NCI-H187 treated with DMSO at 0.1 percent for 48 hours (cell line): ENCODE results near the gene TEKT1.

ENCODE experiments used
- DNase-seq: peaks from one replicate; lab custom pipeline; 2025; lab: John Stamatoyannopoulos, UW

TEKT1 gene

DNA sequence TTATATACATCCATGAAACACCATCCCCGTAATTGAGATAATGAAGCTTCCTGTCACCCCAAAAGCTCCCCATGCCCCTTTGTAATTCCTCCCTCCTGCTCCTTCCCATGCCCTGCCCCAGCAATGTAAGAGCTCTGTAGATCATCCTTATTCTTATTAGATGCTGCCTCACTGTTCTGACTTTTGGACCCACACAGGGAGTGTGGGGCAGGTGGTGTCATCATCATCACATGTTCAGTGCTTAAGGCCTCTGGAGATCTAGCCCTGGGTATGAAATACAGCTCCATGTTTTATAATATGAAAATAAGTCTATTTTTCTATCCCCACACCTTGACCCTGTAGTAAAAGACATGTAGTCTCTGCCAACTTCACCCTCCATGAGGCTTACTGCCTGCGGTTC, 73.8 kb downstream of the TEKT1 start:
- no peak for DNase-seq

DNA sequence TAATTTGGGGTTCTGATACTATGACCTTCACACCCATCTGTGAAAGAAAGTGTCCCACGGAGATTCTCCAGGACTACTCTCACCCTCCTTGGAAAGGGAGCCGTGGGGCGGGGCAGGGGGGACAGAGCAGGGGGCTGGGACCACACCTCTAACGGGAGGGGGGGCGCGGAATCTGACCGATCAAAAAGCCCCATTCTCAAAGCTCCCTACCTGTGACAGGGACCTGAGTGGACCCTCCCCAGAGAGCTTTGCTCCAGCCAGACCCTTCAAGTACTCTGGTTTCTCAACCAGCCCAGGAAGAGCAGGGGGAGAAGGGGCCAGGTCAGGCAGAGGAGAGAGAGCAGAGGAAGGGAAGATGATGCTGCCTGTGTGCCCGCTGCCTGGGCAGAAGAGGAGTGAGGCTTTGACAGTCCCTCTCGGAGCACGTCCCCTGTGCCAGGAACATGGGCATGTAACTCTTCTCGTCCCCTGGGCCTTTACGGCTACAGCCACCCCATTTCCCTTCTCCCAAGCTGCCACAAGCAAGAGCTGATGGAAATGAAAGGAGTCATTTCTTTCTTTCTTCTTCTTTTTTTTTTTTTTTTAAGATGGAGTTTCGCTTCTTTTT, 75.0 kb downstream of the TEKT1 start:
- DNase-seq = no peak

DNA sequence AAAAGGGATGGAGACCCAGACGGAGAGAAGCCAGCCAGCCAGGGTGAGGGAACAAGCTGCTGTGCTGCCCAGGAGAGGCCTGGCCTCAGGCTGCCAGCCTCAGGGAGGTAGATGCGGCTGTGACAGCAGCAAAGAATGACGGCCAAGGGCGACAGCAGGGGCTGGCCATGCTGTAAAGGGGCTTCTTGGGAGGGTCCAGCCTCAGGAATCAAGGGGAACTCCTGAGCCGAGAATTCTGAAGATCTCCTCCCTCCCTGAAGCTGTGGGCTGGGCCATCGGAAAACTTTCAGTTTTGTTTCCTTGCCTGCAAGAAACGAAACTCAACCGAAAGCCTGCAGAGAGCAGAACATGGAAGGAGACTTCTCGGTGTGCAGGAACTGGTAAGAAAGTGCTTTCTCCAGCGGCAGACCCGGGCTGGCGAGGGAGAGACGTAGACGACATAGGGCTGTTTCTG, 75.8 kb downstream of the TEKT1 start, which contains the start of gene XAF1:
Gene XAF1 (plus strand): TSS at position 316 of the 454 bp plus-strand sequence. CDS start 33 bp downstream, at position 349.
- no peak for DNase-seq

DNA sequence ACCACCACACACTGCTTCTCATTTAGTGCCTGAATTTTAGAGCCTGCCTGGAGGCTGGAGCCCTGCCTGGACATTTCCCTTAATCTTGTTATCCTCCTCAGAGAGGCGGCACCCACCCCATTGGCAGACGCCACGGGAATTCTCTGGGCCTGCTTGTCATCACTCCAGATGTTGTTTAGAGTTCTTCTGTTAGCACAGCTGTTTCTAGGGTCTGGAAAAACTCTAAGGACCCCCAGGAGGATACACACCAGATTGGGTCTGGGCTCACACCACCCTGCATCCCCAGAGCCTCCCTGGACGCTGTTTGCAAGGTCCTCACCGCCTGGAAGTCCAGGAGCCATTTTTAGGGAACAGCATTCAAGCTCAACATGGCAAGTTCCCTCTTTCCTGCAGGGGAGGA, 76.2 kb downstream of the TEKT1 start:
- DNase-seq = no peak

DNA sequence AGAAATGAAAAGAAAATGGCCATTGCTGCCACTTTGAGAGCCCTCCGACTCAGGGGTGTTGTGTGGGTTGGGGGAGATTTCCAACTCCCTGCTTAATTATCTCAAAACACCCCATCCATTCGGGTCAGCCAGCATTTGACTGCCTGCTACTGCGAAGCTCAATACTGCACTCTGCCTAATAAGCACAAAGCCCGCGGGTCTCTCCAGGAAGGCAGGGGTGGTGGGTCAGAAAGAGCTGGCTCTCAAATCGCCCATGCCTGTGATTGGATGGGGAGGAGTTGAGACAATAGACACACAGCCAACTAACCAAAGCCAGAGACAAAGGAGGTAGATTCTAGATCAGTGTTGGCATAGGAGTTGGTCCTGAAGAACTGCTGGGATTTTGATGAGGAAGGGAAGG, 78.0 kb downstream of the TEKT1 start:
- DNase-seq = no peak

DNA sequence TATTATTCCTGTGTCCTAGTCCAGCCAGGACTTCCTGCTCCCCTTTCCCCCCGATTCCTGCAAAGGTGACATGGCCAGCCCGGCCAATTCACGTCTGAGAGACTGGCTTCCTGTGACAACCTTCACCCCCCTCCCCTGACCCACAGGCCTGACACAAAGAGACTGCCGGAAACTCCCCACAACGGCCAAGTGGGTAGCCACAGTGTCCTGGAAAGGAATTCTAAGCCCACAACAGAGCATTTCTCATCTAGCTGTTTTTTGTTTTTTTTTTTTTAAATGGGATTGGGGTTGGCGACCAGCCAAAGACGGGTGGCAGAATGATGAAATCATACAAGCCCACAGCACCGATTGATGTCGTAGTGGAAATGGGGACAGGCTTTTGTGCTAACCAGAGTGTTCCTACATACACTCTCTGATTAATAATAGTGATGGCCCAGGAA, 78.5 kb downstream of the TEKT1 start:
- no peak for DNase-seq

DNA sequence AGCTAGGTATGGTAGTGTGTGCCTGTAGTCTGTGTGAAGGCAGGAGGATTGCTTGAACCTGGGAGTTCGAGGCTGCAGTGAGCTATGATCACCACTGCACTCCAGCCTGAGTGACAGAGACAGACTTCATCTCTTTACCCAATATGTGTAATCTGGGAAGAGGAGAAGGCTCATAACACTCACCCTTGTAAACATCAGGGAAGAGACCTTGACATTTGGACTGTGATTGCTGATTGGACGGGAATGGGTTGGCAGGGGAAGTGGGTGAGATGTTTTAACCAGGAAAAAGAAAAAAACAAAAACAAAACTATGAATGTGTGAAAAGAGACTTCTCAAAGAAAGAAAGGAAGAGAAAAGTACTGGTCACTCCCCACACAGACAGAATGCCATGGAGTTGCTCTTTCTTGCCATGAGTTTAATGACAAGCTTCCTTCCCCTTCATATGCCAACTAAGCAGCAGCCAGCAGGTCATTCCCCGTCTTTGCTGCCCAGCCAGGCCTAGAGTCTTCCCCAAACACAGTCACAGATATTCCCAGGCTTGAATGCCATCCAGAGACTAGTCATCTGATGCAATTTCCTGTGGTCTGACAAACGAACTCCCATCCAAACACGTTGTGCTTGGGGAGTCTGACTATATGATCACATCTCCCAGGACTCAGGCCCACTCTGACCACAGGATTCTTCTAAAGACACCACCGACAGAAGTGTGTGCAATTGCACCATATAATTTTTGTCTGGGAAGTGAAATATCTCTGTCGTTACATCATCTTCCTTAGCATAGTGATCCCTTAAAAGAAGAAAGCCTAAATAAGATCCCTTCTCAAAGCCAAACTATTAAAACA, 79.2 kb downstream of the TEKT1 start:
- DNase-seq = no peak

DNA sequence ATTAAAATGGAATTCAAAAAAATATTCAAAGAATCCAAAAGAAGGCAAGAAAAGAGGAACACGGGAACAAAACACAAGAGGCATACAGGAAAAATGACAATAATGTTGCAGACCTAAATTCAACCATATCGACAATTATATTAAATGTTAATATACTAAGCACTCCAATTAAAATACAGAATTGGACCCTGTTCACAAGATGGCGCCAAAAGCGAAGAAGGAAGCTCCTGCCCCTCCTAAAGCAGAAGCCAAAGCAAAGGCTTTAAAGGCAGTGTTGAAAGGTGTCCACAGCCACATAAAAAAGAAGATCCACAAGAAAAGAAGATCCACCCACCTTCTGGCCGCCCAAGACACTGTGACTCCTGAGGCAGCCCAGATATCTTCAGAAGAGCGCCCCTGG, 82.0 kb downstream of the TEKT1 start:
- no peak for DNase-seq

DNA sequence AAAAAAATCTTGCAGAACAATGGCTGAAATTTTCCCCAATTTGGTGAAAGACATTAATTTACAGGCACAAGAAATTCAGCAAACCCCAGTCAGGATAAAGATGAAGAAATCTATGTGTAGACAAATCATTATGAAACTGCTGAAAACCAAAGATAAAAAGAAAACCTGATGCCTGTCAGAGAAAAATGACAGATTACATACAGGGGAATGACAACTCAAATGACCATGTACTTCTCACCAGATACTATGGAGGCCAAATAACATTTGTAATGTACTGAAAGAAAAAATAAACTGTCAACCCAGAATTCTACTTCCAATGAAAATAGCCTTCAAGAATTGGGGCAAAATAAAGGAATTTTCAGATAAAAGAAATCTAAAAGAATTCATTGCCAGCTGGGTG, 82.9 kb downstream of the TEKT1 start:
- DNase-seq = no peak
